B cell (primary cell): ENCODE results near the gene DAO. TPM values are rescaled to one million over a fixed set of nuclear protein-coding genes. Genes with fewer than 3 reads are reported as not detected.

Experiments used
- ATAC-seq: fragments of 200-7000 bp; cut with Tn5 transposase; one replicate; pipeline ENCODE4 v1.10.0; 2021; ENCODE audit warnings: low read depth, mild to moderate bottlenecking, moderate number of reproducible peaks, moderate library complexity
- CTCF ChIA-PET: fragments of 350-600 bp; sonication (Branson Sonifier 250); formaldehyde crosslinking; loops from one replicate; lab custom pipeline; 2021; ENCODE audit warnings: antibody characterized with exemption, inconsistent platforms; lab: Charles Lee
- POLR2A ChIA-PET: fragments of 350-600 bp; sonication (Branson Sonifier 250); formaldehyde crosslinking; loops from one replicate; lab custom pipeline; 2021; ENCODE audit warnings: antibody characterized with exemption; lab: Charles Lee
- DNase-seq: peaks from one replicate; pipeline ENCODE4 v3.0.0; 2013
- H2AFZ ChIP-seq: 2 replicates; pipeline ENCODE4 v1.6.1; 2012; ENCODE audit warnings: mild to moderate bottlenecking, low read depth, low read length; ENCODE audit not compliant: insufficient read depth, poor library complexity, severe bottlenecking
- H3K27ac ChIP-seq, 2 donors: 1 replicate in 1 of 2; 2 replicates in 1 of 2; pipeline ENCODE4 v1.5.1; 2012 to 2013; ENCODE audit warnings: low read length in 2 of 2, mild to moderate bottlenecking in 2 of 2, moderate library complexity in 1 of 2
- H3K27me3 ChIP-seq, 4 experiments: fragments of 200-600 bp in 1 of 4; sonication (generic) in 1 of 4; replicated peaks in 1 of 4; 1 replicate in 2 of 4; 2 replicates in 2 of 4; pipeline versions ENCODE4 v1.6.1 to v1.7.0; 2013 to 2016; ENCODE audit warnings: low read length in 3 of 4, mild to moderate bottlenecking in 2 of 4, mixed read lengths in 1 of 4, moderate library complexity in 1 of 4; ENCODE audit not compliant: insufficient read depth in 4 of 4, control insufficient read depth in 3 of 4; ENCODE audit errors: control extremely low read depth in 1 of 4
- H3K36me3 ChIP-seq, 2 experiments: replicated peaks in 1 of 2; 1 replicate in 1 of 2; 2 replicates in 1 of 2; pipeline versions ENCODE4 v1.6.1 to v1.7.1; 2013; ENCODE audit warnings: low read length in 1 of 2; ENCODE audit not compliant: insufficient read depth in 2 of 2, control insufficient read depth in 1 of 2; ENCODE audit errors: control extremely low read depth in 1 of 2, extremely low read depth in 1 of 2
- H3K4me1 ChIP-seq, 2 donors: fragments of 200-600 bp in 1 of 2; sonication (generic) in 1 of 2; 1 replicate in 1 of 2; 2 replicates in 1 of 2; pipeline versions ENCODE4 v1.5.1 to v1.6.1; 2013 to 2017; ENCODE audit warnings: low read length in 2 of 2; ENCODE audit not compliant: control insufficient read depth in 2 of 2, insufficient read depth in 2 of 2
- H3K4me2 ChIP-seq: replicated peaks from 2 replicates; pipeline ENCODE3; 2012; ENCODE audit warnings: mild to moderate bottlenecking, low read depth, low read length; ENCODE audit not compliant: poor library complexity, severe bottlenecking
- H3K4me3 ChIP-seq, 5 experiments: fragments of 200-600 bp in 1 of 5; sonication (generic) in 1 of 5; 1 replicate in 3 of 5; 2 replicates in 2 of 5; pipeline versions ENCODE4 v1.5.1 to v1.7.0; 2011 to 2016; ENCODE audit warnings: low read length in 4 of 5, mild to moderate bottlenecking in 4 of 5, low read depth in 2 of 5, control low read depth in 1 of 5, moderate library complexity in 1 of 5; ENCODE audit not compliant: insufficient read depth in 1 of 5; ENCODE audit errors: control extremely low read depth in 1 of 5, extremely low read depth in 1 of 5
- H3K79me2 ChIP-seq: fragments of 200-600 bp; sonication (generic); one replicate; pipeline ENCODE4 v1.6.0; 2016; ENCODE audit warnings: low read length; ENCODE audit not compliant: control insufficient read depth, insufficient read depth
- H3K9ac ChIP-seq: fragments of 200-600 bp; sonication (generic); 2 replicates; pipeline ENCODE4 v1.6.1; 2017; ENCODE audit warnings: mild to moderate bottlenecking, low read length, moderate library complexity
- H3K9me3 ChIP-seq, 3 donors: one replicate each; pipeline versions ENCODE4 v1.6.1 to v1.7.1; 2013; ENCODE audit warnings: low read length in 2 of 3; ENCODE audit not compliant: control insufficient read depth in 2 of 3, insufficient read depth in 1 of 3; ENCODE audit errors: control extremely low read depth in 1 of 3
- H4K20me1 ChIP-seq: 2 replicates; pipeline ENCODE4 v1.6.0; 2012; ENCODE audit warnings: mild to moderate bottlenecking, low read length; ENCODE audit not compliant: insufficient read depth, control insufficient read depth, poor library complexity, severe bottlenecking
- H3K27ac Mint-ChIP-seq: one replicate; pipeline ENCODE4 v1.8.0; 2021; ENCODE audit warnings: mixed read lengths
- H3K27me3 Mint-ChIP-seq: one replicate; pipeline ENCODE4 v1.8.0; 2021; ENCODE audit warnings: mixed read lengths
- H3K4me1 Mint-ChIP-seq: one replicate; pipeline ENCODE4 v1.8.0; 2021; ENCODE audit warnings: mixed read lengths
- H3K4me3 Mint-ChIP-seq: one replicate; pipeline ENCODE4 v1.8.0; 2021; ENCODE audit warnings: mixed read lengths
- H3K9me3 Mint-ChIP-seq: one replicate; pipeline ENCODE4 v1.8.0; 2022; ENCODE audit warnings: mixed read lengths; ENCODE audit not compliant: insufficient read depth
- EZH2 ChIP-seq: IDR thresholded peaks from 2 replicates; pipeline ENCODE4 v1.6.1; 2012; ENCODE audit warnings: borderline replicate concordance, low read depth, mild to moderate bottlenecking, moderate library complexity, low read length; ENCODE audit not compliant: insufficient read depth, poor library complexity, severe bottlenecking
- WGBS: methylation state at CpG from one replicate; pipeline ENCODE4 v1.1.5; 2013; ENCODE audit warnings: missing lambda C conversion rate; ENCODE audit not compliant: insufficient coverage; 5-methylcytosine and 5-hydroxymethylcytosine counted together
- intact Hi-C: fragments of 100-400 bp; cut with micrococcal nuclease; formaldehyde crosslinking; loops from one replicate; pipeline ENCODE4 v1.10.0; 2022
- polyA plus RNA-seq: library from polyadenylated mRNA; depleted of rRNA; stranded (reverse); fragments of >200 nt; gene quantifications from 2 replicates; pipeline ENCODE4 v1.2.3, GENCODE V29; 2012
- total RNA-seq, 2 donors: library from RNA; stranded (reverse); fragments of 120-200 nt in 1 of 2; gene quantifications; 1 replicate in 1 of 2; 2 replicates in 1 of 2; pipeline versions ENCODE4 v1.2.3 to v1.2.4, GENCODE V29; 2013 to 2022
- TF ChIP-seq, protein P1 (sequence below): fragments of 200-600 bp; IDR thresholded peaks from one replicate; pipeline ENCODE4 v1.8.0; 2022; ENCODE audit warnings: antibody characterized with exemption, mild to moderate bottlenecking

DAO gene
- total and polyA plus RNA-seq, 2 donors (not counting 1 experiment from before 2014, with no cell fraction given), result not detected

DNA sequence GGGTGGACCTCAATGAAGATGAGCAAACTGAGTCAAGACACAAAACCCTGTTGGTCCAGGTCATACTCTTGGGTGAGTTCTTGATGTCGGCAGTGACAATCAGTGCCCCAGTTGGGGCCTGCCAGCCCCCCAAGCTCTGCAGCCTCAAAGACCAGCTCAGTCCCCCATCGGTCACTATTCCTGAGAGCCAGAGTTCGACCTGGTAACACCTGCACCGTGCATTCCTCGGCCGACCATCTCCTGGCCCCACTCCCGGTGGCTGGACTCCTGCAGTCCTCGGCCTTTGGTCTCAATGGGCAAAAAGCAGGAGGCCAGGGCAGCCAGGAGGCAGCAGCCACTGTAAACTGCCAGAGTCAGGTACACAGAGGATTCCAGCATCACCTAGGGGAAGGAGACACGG lies 32.5 kb downstream of the DAO start:
- TF ChIP-seq, protein P1, sequence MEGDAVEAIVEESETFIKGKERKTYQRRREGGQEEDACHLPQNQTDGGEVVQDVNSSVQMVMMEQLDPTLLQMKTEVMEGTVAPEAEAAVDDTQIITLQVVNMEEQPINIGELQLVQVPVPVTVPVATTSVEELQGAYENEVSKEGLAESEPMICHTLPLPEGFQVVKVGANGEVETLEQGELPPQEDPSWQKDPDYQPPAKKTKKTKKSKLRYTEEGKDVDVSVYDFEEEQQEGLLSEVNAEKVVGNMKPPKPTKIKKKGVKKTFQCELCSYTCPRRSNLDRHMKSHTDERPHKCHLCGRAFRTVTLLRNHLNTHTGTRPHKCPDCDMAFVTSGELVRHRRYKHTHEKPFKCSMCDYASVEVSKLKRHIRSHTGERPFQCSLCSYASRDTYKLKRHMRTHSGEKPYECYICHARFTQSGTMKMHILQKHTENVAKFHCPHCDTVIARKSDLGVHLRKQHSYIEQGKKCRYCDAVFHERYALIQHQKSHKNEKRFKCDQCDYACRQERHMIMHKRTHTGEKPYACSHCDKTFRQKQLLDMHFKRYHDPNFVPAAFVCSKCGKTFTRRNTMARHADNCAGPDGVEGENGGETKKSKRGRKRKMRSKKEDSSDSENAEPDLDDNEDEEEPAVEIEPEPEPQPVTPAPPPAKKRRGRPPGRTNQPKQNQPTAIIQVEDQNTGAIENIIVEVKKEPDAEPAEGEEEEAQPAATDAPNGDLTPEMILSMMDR, result no peak
- Histone ChIP-seq H2AFZ (no peak overlapping the region), H3K9me3 (peaks cover 0 to 6% (median 0%) of the 10 kb centered on the region in 3 donors), H3K27ac (no peak overlapping the region), H3K4me2 (no peak overlapping the region), H3K79me2 (no peaks in the 10 kb centered on the region), H3K9ac (no peak overlapping the region), H3K4me1 (no peaks in the 10 kb centered on the region), H3K27me3 (no peaks in the 10 kb centered on the region), H4K20me1 (no peaks in the 10 kb centered on the region), H3K4me3 (no peak overlapping the region), H3K36me3 (no peaks in the 10 kb centered on the region)
- POLR2A ChIA-PET, result no interaction called here
- intact Hi-C loops, result no loop called here
- no peak overlapping the region for H3K27ac Mint-ChIP-seq
- H3K9me3 Mint-ChIP-seq, result no peaks in the 10 kb centered on the region
- ATAC-seq (no peak), DNase-seq (no peak)
- H3K4me1 Mint-ChIP-seq, result peaks cover 7% of the 10 kb centered on the region
- H3K4me3 Mint-ChIP-seq, result no peak overlapping the region
- CTCF ChIA-PET, result interaction anchor here (0.6 kb wide), 1 partner anchor 393 kb away, joined by 3 read pairs; no protein-coding TSS in a partner anchor
- peaks cover 13% of the 10 kb centered on the region for H3K27me3 Mint-ChIP-seq
- 96% methylated on average over 9 of the region's 9 CpGs for WGBS

DNA sequence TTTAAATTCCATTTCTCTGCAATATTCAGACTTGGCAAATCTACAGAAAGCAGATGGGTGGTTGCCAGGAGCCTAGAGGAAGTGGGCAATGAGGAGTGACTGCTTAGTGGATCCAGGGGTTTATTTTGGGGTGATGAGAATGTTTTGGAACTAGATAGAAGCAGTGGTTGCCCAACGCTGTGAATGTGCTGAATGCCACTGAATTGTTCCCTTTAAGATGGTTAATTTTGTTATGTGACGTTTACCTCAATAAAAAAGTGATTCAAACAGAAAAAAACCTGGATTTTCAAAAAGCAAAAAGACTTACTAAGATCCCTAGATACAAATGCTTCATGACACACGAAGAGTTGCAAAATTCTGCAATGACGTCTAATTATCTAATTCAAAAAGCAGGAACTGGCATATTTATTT lies 34.2 kb downstream of the DAO start:
- Mint-ChIP-seq H3K27me3 (peaks cover 9% of the 10 kb centered on the region), H3K27ac (no peak overlapping the region), H3K4me3 (no peak overlapping the region), H3K9me3 (no peaks in the 10 kb centered on the region), H3K4me1 (no peaks in the 10 kb centered on the region)
- WGBS, result no CpG with 5 or more reads among the region's 4 CpGs
- DNase-seq, result no peak
- Histone ChIP-seq H3K9ac (no peak overlapping the region), H3K9me3 (peaks cover 0 to 3% (median 0%) of the 10 kb centered on the region in 3 donors), H3K4me3 (no peak overlapping the region), H3K79me2 (no peaks in the 10 kb centered on the region), H3K4me2 (no peak overlapping the region), H3K27me3 (no peaks in the 10 kb centered on the region), H2AFZ (no peak overlapping the region), H4K20me1 (no peaks in the 10 kb centered on the region), H3K27ac (no peak overlapping the region), H3K36me3 (no peaks in the 10 kb centered on the region), H3K4me1 (no peaks in the 10 kb centered on the region)
- no peak for ATAC-seq
- intact Hi-C loops, result no loop called here
- ChIA-PET POLR2A (no interaction called here), CTCF (no interaction called here)
- no peak for TF ChIP-seq EZH2
- TF ChIP-seq, protein P1, result no peak
